Measurements from ENCODE around the gene KRABD2.
A peak's percentile ranks its signal among the peaks of the same experiment; 100 is the strongest.

Gene KRABD2

DNA sequence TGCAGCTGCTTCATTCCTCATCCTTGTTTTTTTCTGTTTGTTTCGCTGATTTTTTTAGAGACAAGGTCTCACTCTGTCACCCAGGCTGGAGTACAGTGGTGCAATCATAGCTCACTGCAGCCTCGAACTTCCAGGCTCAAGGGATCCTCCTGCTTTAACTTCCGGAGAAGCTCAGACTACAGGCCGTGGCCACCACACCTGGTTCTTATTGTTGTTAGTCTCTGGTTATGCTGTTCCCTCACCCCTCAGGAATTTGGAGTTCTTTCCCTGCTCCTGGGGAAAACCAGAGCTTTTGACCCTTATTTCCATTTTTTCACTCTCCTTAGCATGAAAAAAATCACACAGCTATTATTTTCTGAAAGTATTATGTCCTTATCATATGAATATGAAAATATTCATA lies 35.0 kb downstream of the KRABD2 start:
- H3K4me1 Mint-ChIP-seq: peaks cover 26 to 28% of the 10 kb centered on the region in 2 experiments
- H3K27ac ChIP-seq (ENCODE audit: insufficient read length, low read depth, low read length): no peak overlapping the region
- H3K27ac Mint-ChIP-seq: peak overlapping the region; percentile 79 to 93 (median 87); a peak in 6 of 7 replicates
- H3K27me3 Mint-ChIP-seq (ENCODE audit: low read depth): peaks cover 2% of the 10 kb centered on the region; the same call in 1 of the 2 replicates
- H2AFZ ChIP-seq (ENCODE audit: low read length): no peak overlapping the region
- DNase-seq: peak; percentile 72
- no peak overlapping the region for H3K9ac ChIP-seq (ENCODE audit: extremely low read depth, insufficient read length, low read length)
- no CpG with 5 or more reads among the region's 4 CpGs for WGBS (ENCODE audit: extremely low coverage, insufficient read length, low lambda C conversion rate)
- H3K36me3 Mint-ChIP-seq (ENCODE audit: insufficient read depth in 1 of 3, low read depth in 3 of 3): no peaks in the 10 kb centered on the region; a peak in 1 of 7 replicates
- H2AK5ac ChIP-seq (ENCODE audit: insufficient read length, low read length): no peak overlapping the region
- no peak overlapping the region for H3K14ac ChIP-seq (ENCODE audit: insufficient read depth, low read length)
- H4K5ac ChIP-seq (ENCODE audit: insufficient read length, low read depth, low read length): no peak overlapping the region
- H2BK12ac ChIP-seq (ENCODE audit: insufficient read length, low read depth, low read length): no peak overlapping the region
- no peaks in the 10 kb centered on the region for H3K23me2 ChIP-seq (ENCODE audit: insufficient read length, low read depth, low read length, poor library complexity, severe bottlenecking)
- no peak overlapping the region for H3K4me2 ChIP-seq (ENCODE audit: insufficient read depth, insufficient read length, low read length)
- H3K4ac ChIP-seq (ENCODE audit: low read depth, low read length): no peak overlapping the region
- no peak overlapping the region for H2BK20ac ChIP-seq (ENCODE audit: low read depth, low read length, poor library complexity, severe bottlenecking)
- H3K79me1 ChIP-seq (ENCODE audit: insufficient read depth, low read depth, low read length, poor library complexity, severe bottlenecking): no peaks in the 10 kb centered on the region
- H3K4me3 Mint-ChIP-seq: no peak overlapping the region
- TF ChIP-seq, protein P1, sequence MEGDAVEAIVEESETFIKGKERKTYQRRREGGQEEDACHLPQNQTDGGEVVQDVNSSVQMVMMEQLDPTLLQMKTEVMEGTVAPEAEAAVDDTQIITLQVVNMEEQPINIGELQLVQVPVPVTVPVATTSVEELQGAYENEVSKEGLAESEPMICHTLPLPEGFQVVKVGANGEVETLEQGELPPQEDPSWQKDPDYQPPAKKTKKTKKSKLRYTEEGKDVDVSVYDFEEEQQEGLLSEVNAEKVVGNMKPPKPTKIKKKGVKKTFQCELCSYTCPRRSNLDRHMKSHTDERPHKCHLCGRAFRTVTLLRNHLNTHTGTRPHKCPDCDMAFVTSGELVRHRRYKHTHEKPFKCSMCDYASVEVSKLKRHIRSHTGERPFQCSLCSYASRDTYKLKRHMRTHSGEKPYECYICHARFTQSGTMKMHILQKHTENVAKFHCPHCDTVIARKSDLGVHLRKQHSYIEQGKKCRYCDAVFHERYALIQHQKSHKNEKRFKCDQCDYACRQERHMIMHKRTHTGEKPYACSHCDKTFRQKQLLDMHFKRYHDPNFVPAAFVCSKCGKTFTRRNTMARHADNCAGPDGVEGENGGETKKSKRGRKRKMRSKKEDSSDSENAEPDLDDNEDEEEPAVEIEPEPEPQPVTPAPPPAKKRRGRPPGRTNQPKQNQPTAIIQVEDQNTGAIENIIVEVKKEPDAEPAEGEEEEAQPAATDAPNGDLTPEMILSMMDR (conservative IDR thresholded peaks at IDR 0.05): no peak
- H3K18ac ChIP-seq (ENCODE audit: insufficient read length, low read depth, low read length): no peak overlapping the region
- H3K23ac ChIP-seq (ENCODE audit: insufficient read length, low read depth, low read length): no peak overlapping the region
- H3K27me3 ChIP-seq (ENCODE audit: insufficient read depth, low read length): no peaks in the 10 kb centered on the region
- no peak overlapping the region for H2BK15ac ChIP-seq (ENCODE audit: low read depth, low read length)
- no peaks in the 10 kb centered on the region for H3K79me2 ChIP-seq (ENCODE audit: insufficient read depth, low read length)
- H3K56ac ChIP-seq (ENCODE audit: insufficient read length, low read depth, low read length): no peak overlapping the region
- no peak overlapping the region for H2BK120ac ChIP-seq (ENCODE audit: low read depth, low read length, poor library complexity, severe bottlenecking)
- no peaks in the 10 kb centered on the region for H3K9me3 Mint-ChIP-seq
- H2BK5ac ChIP-seq (ENCODE audit: insufficient read length, low read length): no peak overlapping the region
- H3K4me1 ChIP-seq (ENCODE audit: insufficient read depth, low read length): no peaks in the 10 kb centered on the region; the same call in 1 of the 2 replicates
- H4K8ac ChIP-seq (replicated peaks; ENCODE audit: insufficient read length, low read depth, low read length): no peak overlapping the region
- H3K9me3 ChIP-seq (ENCODE audit: control insufficient read depth, low read depth, low read length): no peaks in the 10 kb centered on the region
- H4K20me1 ChIP-seq (ENCODE audit: control insufficient read depth, insufficient read depth, insufficient read length): no peaks in the 10 kb centered on the region
- H3T11ph ChIP-seq (ENCODE audit: low read length): no peak overlapping the region
- no peak overlapping the region for H4K91ac ChIP-seq (ENCODE audit: insufficient read length, low read depth, low read length)

Measured in H9 (cell line).